A673 (cell line): Measurements from ENCODE around the gene ARL4C. TPM values are rescaled to one million over a fixed set of nuclear protein-coding genes. Genes with fewer than 3 reads are reported as not detected.

Experiments used
- BruUV-seq: library from RNA; stranded (reverse); fragments of 400-500 nt; replicated peaks from 2 replicates; lab custom pipeline; 2021; lab: Mats Ljungman, UMichigan
- CTCF ChIA-PET: fragments of 300-600 bp; sonication (Branson Sonifier 250); formaldehyde crosslinking; loops from one replicate; lab custom pipeline; 2022; ENCODE audit warnings: antibody characterized with exemption; lab: Charles Lee
- POLR2A ChIA-PET: fragments of 300-600 bp; sonication (Branson Sonifier 250); formaldehyde crosslinking; loops from one replicate; lab custom pipeline; 2022; ENCODE audit warnings: antibody characterized with exemption; ENCODE audit not compliant: low non-redundant PET; lab: Charles Lee
- DNase-seq: peaks from one replicate; pipeline ENCODE4 v3.0.0-alpha.2; 2015; ENCODE audit warnings: low spot score
- H3K27ac ChIP-seq: fragments of 200-600 bp; sonication (generic); 2 replicates; pipeline ENCODE4 v1.5.1; 2016; ENCODE audit warnings: mixed run types, low read depth, mild to moderate bottlenecking, mixed read lengths, antibody characterized with exemption, low read length; ENCODE audit not compliant: poor library complexity, severe bottlenecking
- H3K27me3 ChIP-seq: fragments of 200-600 bp; sonication (generic); replicated peaks from 2 replicates; pipeline ENCODE4 v1.6.1; 2017; ENCODE audit warnings: mixed run types, low read depth, mild to moderate bottlenecking, mixed read lengths, antibody characterized with exemption, low read length; ENCODE audit not compliant: insufficient read depth, poor library complexity
- H3K36me3 ChIP-seq: fragments of 200-600 bp; sonication (generic); 2 replicates; pipeline ENCODE4 v1.6.1; 2016; ENCODE audit warnings: mixed run types, mild to moderate bottlenecking, mixed read lengths, antibody characterized with exemption, low read length; ENCODE audit not compliant: insufficient read depth, poor library complexity, severe bottlenecking
- H3K4me1 ChIP-seq: fragments of 200-600 bp; sonication (generic); 2 replicates; pipeline ENCODE4 v1.6.1; 2017; ENCODE audit warnings: mixed run types, mild to moderate bottlenecking, mixed read lengths, antibody characterized with exemption, low read length; ENCODE audit not compliant: insufficient read depth, poor library complexity, severe bottlenecking
- H3K4me3 ChIP-seq: fragments of 200-600 bp; sonication (generic); 2 replicates; pipeline ENCODE4 v1.5.1; 2016; ENCODE audit warnings: low read depth, mixed run types, mild to moderate bottlenecking, mixed read lengths, low read length; ENCODE audit not compliant: poor library complexity, severe bottlenecking
- H3K9me3 ChIP-seq: fragments of 200-600 bp; sonication (generic); 2 replicates; pipeline ENCODE4 v1.6.1; 2016; ENCODE audit warnings: mixed run types, low read depth, mild to moderate bottlenecking, mixed read lengths, antibody characterized with exemption, low read length; ENCODE audit not compliant: poor library complexity, severe bottlenecking
- CTCF ChIP-seq: fragments of 300-800, 200-600 bp; sonication (generic); conservative IDR thresholded peaks from 2 replicates; pipeline ENCODE4 v1.5.1; 2017; ENCODE audit warnings: low read depth, mild to moderate bottlenecking, antibody characterized with exemption, low read length, moderate library complexity, mixed read lengths
- EZH2 ChIP-seq: fragments of 200-600 bp; sonication (generic); IDR thresholded peaks from 2 replicates; pipeline ENCODE4 v1.6.1; 2017; ENCODE audit warnings: borderline replicate concordance, low read depth, mild to moderate bottlenecking, mixed read lengths, antibody characterized with exemption, low read length; ENCODE audit not compliant: poor library complexity, severe bottlenecking
- intact Hi-C: fragments of 100-400 bp; cut with micrococcal nuclease; formaldehyde crosslinking; loops from one replicate; pipeline ENCODE4 v1.10.0; 2022; ENCODE audit not compliant: unreplicated experiment
- total RNA-seq: library from RNA; stranded (reverse); gene quantifications from 2 replicates; pipeline ENCODE4 v1.2.3, GENCODE V29; 2021

The ARL4C gene
- total RNA-seq, 1 experiment from 2014 or later, result 3.0 TPM

GRCh38 chr2:234526711-234527110 lies 29.8 kb upstream of the ARL4C start:
- POLR2A ChIA-PET, result interaction anchor here (0.7 kb wide), 1 partner anchor 1969 kb away, joined by 3 read pairs; no protein-coding TSS in a partner anchor
- intact Hi-C loops, result no loop called here
- no peaks in the 10 kb centered on the region for H3K9me3 ChIP-seq
- H3K27ac ChIP-seq, result no peak overlapping the region
- no peaks in the 10 kb centered on the region for H3K4me1 ChIP-seq
- CTCF ChIA-PET, result no interaction called here
- DNase-seq, result no peak
- BruUV-seq, result no TSS peak
- TF ChIP-seq EZH2 (no peak), CTCF (no peak)
- no peak overlapping the region for H3K4me3 ChIP-seq
- no peaks in the 10 kb centered on the region for H3K36me3 ChIP-seq
- H3K27me3 ChIP-seq, result no peaks in the 10 kb centered on the region

GRCh38 chr2:234521536-234521935 lies 24.7 kb upstream of the ARL4C start:
- no TSS peak for BruUV-seq
- Histone ChIP-seq H3K27me3 (no peaks in the 10 kb centered on the region), H3K4me3 (no peak overlapping the region), H3K27ac (no peak overlapping the region), H3K36me3 (no peaks in the 10 kb centered on the region), H3K4me1 (no peaks in the 10 kb centered on the region), H3K9me3 (no peaks in the 10 kb centered on the region)
- POLR2A ChIA-PET, result no interaction called here
- no peak for DNase-seq
- intact Hi-C loops, result no loop called here
- TF ChIP-seq EZH2 (no peak), CTCF (no peak)
- CTCF ChIA-PET, result no interaction called here

DNA sequence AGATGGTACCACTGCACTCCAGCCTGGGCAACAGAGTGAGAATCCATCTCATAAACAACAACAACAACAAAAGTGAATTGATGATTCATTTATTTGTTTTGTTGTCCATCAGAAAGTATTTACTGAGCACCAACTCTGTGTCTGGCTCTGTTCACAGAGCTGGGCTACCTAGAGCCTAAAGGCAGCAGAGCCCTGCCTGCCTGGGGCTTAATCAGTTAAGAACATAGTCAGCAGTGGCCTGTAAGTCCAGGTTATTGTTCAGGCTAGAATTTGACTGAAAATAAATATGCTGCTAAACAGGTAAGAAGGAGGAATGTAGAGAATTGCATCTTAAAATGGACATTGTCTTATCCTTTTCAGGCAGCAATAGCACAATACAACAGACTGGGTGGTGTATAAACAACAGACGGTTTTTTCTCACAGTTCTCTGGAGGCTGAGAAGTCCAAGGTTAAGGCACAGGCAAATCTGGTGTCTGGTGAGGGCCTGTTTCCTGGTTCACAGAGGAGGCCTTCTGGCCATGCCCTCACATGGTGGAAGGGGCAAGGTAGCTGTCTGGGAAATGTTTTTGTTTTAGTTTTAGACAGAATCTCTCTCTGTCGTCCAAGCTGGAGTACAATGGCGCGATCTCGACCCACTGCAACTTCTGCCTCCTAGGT lies 22.2 kb upstream of the ARL4C start:
- POLR2A ChIA-PET, result no interaction called here
- TF ChIP-seq EZH2, result no peak
- no peak for TF ChIP-seq CTCF
- Histone ChIP-seq H3K27me3 (no peaks in the 10 kb centered on the region), H3K4me3 (no peak overlapping the region), H3K4me1 (no peaks in the 10 kb centered on the region), H3K36me3 (no peaks in the 10 kb centered on the region), H3K27ac (no peak overlapping the region), H3K9me3 (no peaks in the 10 kb centered on the region)
- DNase-seq, result no peak
- no TSS peak for BruUV-seq
- CTCF ChIA-PET, result no interaction called here
- intact Hi-C loops, result no loop called here
